HepG2 (cell line): ENCODE data around the gene NRL. TPM values are rescaled to one million over a fixed set of nuclear protein-coding genes. Genes with fewer than 3 reads are reported as not detected.

Experiments used
- AHR ChIP-seq: IDR thresholded peaks from 2 replicates; pipeline ENCODE4 v1.6.1; 2018; ENCODE audit warnings: missing genetic modification reagents, missing compliant biosample characterization
- DMTF1 ChIP-seq: sonication (generic); formaldehyde crosslinking; IDR thresholded peaks from 2 replicates; pipeline ENCODE4 v1.4.0; 2020; ENCODE audit warnings: mild to moderate bottlenecking, missing genetic modification reagents
- FOXM1 ChIP-seq: sonication (generic); formaldehyde crosslinking; IDR thresholded peaks from 2 replicates; pipeline ENCODE4 v1.5.0; 2020; ENCODE audit warnings: missing genetic modification reagents
- ISL2 ChIP-seq: sonication (generic); formaldehyde crosslinking; IDR thresholded peaks from 2 replicates; pipeline ENCODE4 v1.5.0; 2020; ENCODE audit warnings: missing genetic modification reagents
- KDM3A ChIP-seq: IDR thresholded peaks from 2 replicates; pipeline ENCODE4 v1.6.1; 2018; ENCODE audit warnings: low read depth, missing compliant biosample characterization
- REXO4 ChIP-seq: sonication (generic); formaldehyde crosslinking; IDR thresholded peaks from 2 replicates; pipeline ENCODE4 v1.8.0; 2022; ENCODE audit warnings: missing genetic modification reagents, mild to moderate bottlenecking, borderline replicate concordance
- TFAP4 ChIP-seq: sonication (generic); IDR thresholded peaks from 2 replicates; pipeline ENCODE4 v1.6.1; 2016; ENCODE audit warnings: low read depth, borderline replicate concordance
- TGIF2 ChIP-seq: IDR thresholded peaks from 2 replicates; pipeline ENCODE4 v1.6.1; 2016; ENCODE audit warnings: control low read depth, missing compliant biosample characterization
- ZBTB46 ChIP-seq: sonication (generic); formaldehyde crosslinking; IDR thresholded peaks from 2 replicates; pipeline ENCODE4 v1.4.0; 2020; ENCODE audit warnings: mild to moderate bottlenecking, missing genetic modification reagents, borderline replicate concordance
- ZFP36 ChIP-seq: fragments of 150-350 bp; IDR thresholded peaks from 2 replicates; pipeline ENCODE4 v1.6.1; 2018; ENCODE audit warnings: borderline replicate concordance, low read length, low read depth; ENCODE audit not compliant: partially characterized antibody
- ZFY ChIP-seq: sonication (generic); formaldehyde crosslinking; IDR thresholded peaks from 2 replicates; pipeline ENCODE4 v1.4.0; 2020; ENCODE audit warnings: missing genetic modification reagents
- ZNF260 ChIP-seq: sonication (generic); formaldehyde crosslinking; IDR thresholded peaks from 2 replicates; pipeline ENCODE4 v1.4.0; 2020; ENCODE audit warnings: missing genetic modification reagents, low read depth, mild to moderate bottlenecking, borderline replicate concordance
- ZNF276 ChIP-seq: sonication (generic); formaldehyde crosslinking; IDR thresholded peaks from 2 replicates; pipeline ENCODE4 v1.4.0; 2020; ENCODE audit warnings: mild to moderate bottlenecking, low read depth, missing genetic modification reagents
- ZNF580 ChIP-seq: IDR thresholded peaks from 2 replicates; pipeline ENCODE4 v1.6.1; 2016; ENCODE audit warnings: low read depth, borderline replicate concordance
- ZNF704 ChIP-seq: sonication (generic); formaldehyde crosslinking; IDR thresholded peaks from 2 replicates; pipeline ENCODE4 v1.8.1; 2023; ENCODE audit warnings: mild to moderate bottlenecking, inconsistent platforms, moderate library complexity, missing genetic modification reagents, borderline replicate concordance
- ZNF800 ChIP-seq: sonication (generic); formaldehyde crosslinking; IDR thresholded peaks from 2 replicates; pipeline ENCODE4 v1.4.0; 2020; ENCODE audit warnings: missing genetic modification reagents
- polyA plus RNA-seq, 8 experiments: library from polyadenylated mRNA; depleted of rRNA in 3 of 8; stranded (reverse) in 7 of 8; unstranded in 1 of 8; fragments of >200 nt; fragmentation: Illumina TruSeq in 4 of 8; extraction: Trizol in 4 of 8; gene quantifications; 2 replicates each; pipeline versions ENCODE4 v1.2.1 to v1.2.3, GENCODE V29; 2011 to 2016; ENCODE audit warnings: low read depth in 4 of 8, missing spikeins in 1 of 8, mixed read lengths in 1 of 8; ENCODE audit not compliant: insufficient read depth in 1 of 8
- total RNA-seq, 5 experiments: library from RNA; depleted of rRNA; stranded (reverse); fragments of >200 nt; fragmentation: Illumina TruSeq; extraction: Trizol; gene quantifications; 2 replicates each; pipeline ENCODE4 v1.2.3, GENCODE V29; 2016; ENCODE audit warnings: low read depth in 1 of 5

The NRL gene
- total and polyA plus RNA-seq, 2 of the 13 experiments (the other 11 are each of a cell fraction or from before 2014, with no cell fraction given), result 2.5 to 4.7 TPM

GRCh38 chr14:24074625-24075484 is 39.9 kb downstream of the NRL start (continued):
- TF ChIP-seq ZNF276 (no peak), ISL2 (CRISPR knock-in tag) (no peak), AHR (no peak), REXO4 (CRISPR knock-in tag) (no peak), TGIF2 (CRISPR knock-in tag) (no peak), ZNF704 (no peak), ZFP36 (no peak), ZNF260 (no peak), DMTF1 (CRISPR knock-in tag) (no peak), TFAP4 (peak; percentile 45; the same call in 1 of the 2 replicates), ZFY (CRISPR knock-in tag) (no peak), KDM3A (CRISPR knock-in tag) (no peak), ZNF800 (no peak), ZBTB46 (CRISPR knock-in tag) (no peak), ZNF580 (no peak), FOXM1 (no peak)
